HG02571 (cell line): ENCODE results near the gene NUDT21.
A peak's percentile ranks its signal among the peaks of the same experiment; 100 is the strongest.
"Not testable (repeated sequence)": the region's sequence is repeated elsewhere in the genome, so short reads cannot be mapped to it uniquely, and the experiment has no call there.

ENCODE experiments used
- ATAC-seq: cut with Tn5 transposase; IDR thresholded peaks from one replicate; pipeline ENCODE4 v1.9.1; 2021; ENCODE audit warnings: mild to moderate bottlenecking, moderate library complexity; ENCODE audit not compliant: unreplicated experiment

Gene NUDT21

GRCh38 chr16:56450986-56451752 is at the start of gene NUDT21, which contains the start of gene OGFOD1:
Gene NUDT21, minus strand, starts transcription at chr16:56451332. Its CDS starts 130 bp downstream, at chr16:56451202.
Gene OGFOD1, plus strand, starts transcription at chr16:56451554. Its CDS starts 59 bp downstream, at chr16:56451613.
- ATAC-seq: peak; percentile 98

GRCh38 chr16:56493815-56494214 is 42.7 kb upstream of the NUDT21 start:
- ATAC-seq: no peak

GRCh38 chr16:56493126-56493525 is 42.0 kb upstream of the NUDT21 start:
- no peak for ATAC-seq

- ATAC-seq: no peak
These were observed 40.6 kb upstream of the NUDT21 start for GRCh38 chr16:56491657-56492261.

GRCh38 chr16:56488868-56489267 is 37.7 kb upstream of the NUDT21 start:
- ATAC-seq: not testable (repeated sequence)

GRCh38 chr16:56488035-56488434 is 36.9 kb upstream of the NUDT21 start:
- no peak for ATAC-seq

GRCh38 chr16:56483394-56483793 is 32.3 kb upstream of the NUDT21 start:
- no peak for ATAC-seq

- ATAC-seq: no peak
These were observed 31.6 kb upstream of the NUDT21 start for GRCh38 chr16:56482683-56483236.

GRCh38 chr16:56481468-56482122 is 30.5 kb upstream of the NUDT21 start:
- no peak for ATAC-seq

GRCh38 chr16:56480776-56481467 is 29.8 kb upstream of the NUDT21 start:
- no peak for ATAC-seq

- no peak for ATAC-seq
These were observed 28.3 kb upstream of the NUDT21 start for GRCh38 chr16:56479469-56479868.

- ATAC-seq: no peak
These were observed 27.3 kb upstream of the NUDT21 start for GRCh38 chr16:56478281-56479049.

GRCh38 chr16:56477096-56477878 is 26.2 kb upstream of the NUDT21 start:
- no peak for ATAC-seq

- ATAC-seq: no peak
These were observed 24.1 kb upstream of the NUDT21 start for GRCh38 chr16:56475201-56475600.

- ATAC-seq: no peak
These were observed 19.5 kb upstream of the NUDT21 start for GRCh38 chr16:56470666-56471065.

GRCh38 chr16:56470232-56470631 is 19.1 kb upstream of the NUDT21 start:
- ATAC-seq: no peak

- no peak for ATAC-seq
These were observed 18.6 kb upstream of the NUDT21 start for GRCh38 chr16:56469748-56470147.

GRCh38 chr16:56468800-56469199 is 17.7 kb upstream of the NUDT21 start:
- ATAC-seq: no peak

GRCh38 chr16:56466344-56466743 is 15.2 kb upstream of the NUDT21 start:
- ATAC-seq: no peak
